WTC11 (cell line): ENCODE data around the gene MAP2K1.
"Not testable (repeated sequence)": the region's sequence is repeated elsewhere in the genome, so short reads cannot be mapped to it uniquely, and the experiment has no call there.

Experiments used
- CTCF ChIP-seq: fragments of 200-600 bp; IDR thresholded peaks from 2 replicates; pipeline ENCODE4 v1.8.0; 2022; ENCODE audit warnings: antibody characterized with exemption
- E2F1 ChIP-seq: sonication (generic); formaldehyde crosslinking; IDR thresholded peaks from 2 replicates; pipeline ENCODE4 v1.8.0; 2022; ENCODE audit warnings: mild to moderate bottlenecking, missing genetic modification reagents
- ELF4 ChIP-seq: sonication (generic); formaldehyde crosslinking; IDR thresholded peaks from 2 replicates; pipeline ENCODE4 v1.8.1; 2022; ENCODE audit warnings: low read depth, mild to moderate bottlenecking, moderate library complexity, missing genetic modification reagents
- MAX ChIP-seq: sonication (generic); formaldehyde crosslinking; IDR thresholded peaks from 2 replicates; pipeline ENCODE4 v1.8.0; 2022; ENCODE audit warnings: mild to moderate bottlenecking, missing genetic modification reagents
- RELA ChIP-seq: sonication (generic); formaldehyde crosslinking; IDR thresholded peaks from 2 replicates; pipeline ENCODE4 v1.8.1; 2022; ENCODE audit warnings: missing genetic modification reagents, mild to moderate bottlenecking, borderline replicate concordance
- SMAD3 ChIP-seq: sonication (generic); formaldehyde crosslinking; IDR thresholded peaks from 2 replicates; pipeline ENCODE4 v1.8.0; 2022; ENCODE audit warnings: missing genetic modification reagents, mild to moderate bottlenecking, borderline replicate concordance

- TF ChIP-seq E2F1; RELA (CRISPR knock-in tag); SMAD3 (CRISPR knock-in tag); MAX (CRISPR knock-in tag); CTCF; ELF4 (CRISPR knock-in tag): not testable (repeated sequence)
Measured at GRCh38 chr15:66381376-66381775, 5.3 kb upstream of the MAP2K1 start.
